Endodermal cell (in vitro differentiated cells): ENCODE measurements around the gene MRFAP1. TPM values are rescaled to one million over a fixed set of nuclear protein-coding genes. Genes with fewer than 3 reads are reported as not detected.

ENCODE experiments used
- DNase-seq: peaks from one replicate; pipeline ENCODE4 v3.0.0-alpha.2; 2017
- H3K27ac ChIP-seq: 2 replicates; pipeline ENCODE4 v1.5.1; 2013; ENCODE audit warnings: mild to moderate bottlenecking, low read depth, low read length, moderate library complexity
- H3K27me3 ChIP-seq: 2 replicates; pipeline ENCODE4 v1.6.1; 2013; ENCODE audit warnings: mild to moderate bottlenecking, low read length, moderate library complexity; ENCODE audit not compliant: insufficient read depth, control insufficient read depth, poor library complexity, severe bottlenecking
- H3K36me3 ChIP-seq: 2 replicates; pipeline ENCODE4 v1.7.0; 2013; ENCODE audit warnings: mild to moderate bottlenecking, low read length, moderate library complexity; ENCODE audit not compliant: control insufficient read depth, insufficient read depth
- H3K4me1 ChIP-seq: one replicate; pipeline ENCODE4 v1.7.0; 2013; ENCODE audit warnings: low read length; ENCODE audit not compliant: control insufficient read depth, insufficient read depth
- H3K4me3 ChIP-seq: 2 replicates; pipeline ENCODE4 v1.5.1; 2013; ENCODE audit warnings: mild to moderate bottlenecking, low read length, moderate library complexity
- H3K9ac ChIP-seq: 2 replicates; pipeline ENCODE4 v1.6.1; 2013; ENCODE audit warnings: mild to moderate bottlenecking, low read length, moderate library complexity; ENCODE audit not compliant: poor library complexity, severe bottlenecking; ENCODE audit errors: extremely low read depth
- H3K9me3 ChIP-seq: 2 replicates; pipeline ENCODE4 v1.6.1; 2013; ENCODE audit warnings: mild to moderate bottlenecking, low read length, moderate library complexity; ENCODE audit not compliant: control insufficient read depth
- H3K27ac Mint-ChIP-seq: 2 replicates; pipeline ENCODE4 v1.8.0; 2020; ENCODE audit warnings: mixed read lengths
- H3K27me3 Mint-ChIP-seq: 2 replicates; pipeline ENCODE4 v1.8.0; 2021; ENCODE audit warnings: mild to moderate bottlenecking, mixed read lengths; ENCODE audit not compliant: insufficient read depth
- H3K36me3 Mint-ChIP-seq: 2 replicates; pipeline ENCODE4 v1.8.0; 2020; ENCODE audit warnings: low read depth, mixed read lengths
- H3K4me1 Mint-ChIP-seq: 2 replicates; pipeline ENCODE4 v1.8.0; 2020; ENCODE audit warnings: mixed read lengths
- H3K4me3 Mint-ChIP-seq: 2 replicates; pipeline ENCODE4 v1.8.0; 2020; ENCODE audit warnings: mild to moderate bottlenecking, moderate library complexity, mixed read lengths
- H3K9me3 Mint-ChIP-seq: 2 replicates; pipeline ENCODE4 v1.8.0; 2020; ENCODE audit warnings: mild to moderate bottlenecking, mixed read lengths
- CTCF ChIP-seq: fragments of 200-600 bp; sonication (generic); conservative IDR thresholded peaks from 2 replicates; pipeline ENCODE4 v1.5.0; 2021; ENCODE audit warnings: antibody characterized with exemption, mild to moderate bottlenecking
- WGBS, 2 experiments: methylation state at CpG; one replicate each; pipeline versions ENCODE4 v1.1.5 to v1.1.7; 2013; ENCODE audit warnings: missing lambda C conversion rate in 2 of 2, mixed read lengths in 1 of 2; ENCODE audit not compliant: insufficient coverage in 1 of 2, insufficient read length in 1 of 2; 5-methylcytosine and 5-hydroxymethylcytosine counted together
- total RNA-seq, 2 donors: library from RNA; stranded (reverse); fragmentation: NEBNext Ultra II Directional in 1 of 2; extraction: Animal tissue kit (Norgen Biotek cat#: 25700) in 1 of 2; gene quantifications; 2 replicates in 1 of 2; 3 replicates in 1 of 2; pipeline ENCODE4 v1.2.1, GENCODE V29; 2021

MRFAP1 gene
- total RNA-seq, 2 donors from 2014 or later = 231 to 239 TPM

GRCh38 chr4:6592804-6593563 lies 47.5 kb upstream of the MRFAP1 start:
- no peaks in the 10 kb centered on the region for H3K27me3 ChIP-seq
- Mint-ChIP-seq H3K27ac (no peak overlapping the region), H3K4me1 (no peaks in the 10 kb centered on the region), H3K4me3 (no peak overlapping the region), H3K27me3 (no peaks in the 10 kb centered on the region), H3K9me3 (no peaks in the 10 kb centered on the region), H3K36me3 (peaks cover 5% of the 10 kb centered on the region)
- no peak for TF ChIP-seq CTCF
- no peak for DNase-seq
- no peaks in the 10 kb centered on the region for H3K9me3 ChIP-seq
- H3K4me3 ChIP-seq = no peak overlapping the region
- H3K36me3 ChIP-seq = no peaks in the 10 kb centered on the region
- no peaks in the 10 kb centered on the region for H3K4me1 ChIP-seq
- 93 to 96% methylated on average over 5 to 16 of the region's 16 CpGs for WGBS, 2 experiments
- no peak overlapping the region for H3K9ac ChIP-seq
- no peak overlapping the region for H3K27ac ChIP-seq

GRCh38 chr4:6594341-6594740 lies 46.1 kb upstream of the MRFAP1 start:
- Mint-ChIP-seq H3K4me1 (no peaks in the 10 kb centered on the region), H3K36me3 (peaks cover 7% of the 10 kb centered on the region), H3K27me3 (no peaks in the 10 kb centered on the region), H3K4me3 (no peak overlapping the region), H3K9me3 (no peaks in the 10 kb centered on the region), H3K27ac (no peak overlapping the region)
- no peak overlapping the region for H3K9ac ChIP-seq
- TF ChIP-seq CTCF = no peak
- no peak overlapping the region for H3K27ac ChIP-seq
- no peaks in the 10 kb centered on the region for H3K9me3 ChIP-seq
- H3K4me1 ChIP-seq = no peaks in the 10 kb centered on the region
- no peaks in the 10 kb centered on the region for H3K36me3 ChIP-seq
- H3K4me3 ChIP-seq = no peak overlapping the region
- DNase-seq = no peak
- no peaks in the 10 kb centered on the region for H3K27me3 ChIP-seq
- WGBS, 2 experiments = 95 to 96% methylated on average over 16 to 22 of the region's 22 CpGs

DNA sequence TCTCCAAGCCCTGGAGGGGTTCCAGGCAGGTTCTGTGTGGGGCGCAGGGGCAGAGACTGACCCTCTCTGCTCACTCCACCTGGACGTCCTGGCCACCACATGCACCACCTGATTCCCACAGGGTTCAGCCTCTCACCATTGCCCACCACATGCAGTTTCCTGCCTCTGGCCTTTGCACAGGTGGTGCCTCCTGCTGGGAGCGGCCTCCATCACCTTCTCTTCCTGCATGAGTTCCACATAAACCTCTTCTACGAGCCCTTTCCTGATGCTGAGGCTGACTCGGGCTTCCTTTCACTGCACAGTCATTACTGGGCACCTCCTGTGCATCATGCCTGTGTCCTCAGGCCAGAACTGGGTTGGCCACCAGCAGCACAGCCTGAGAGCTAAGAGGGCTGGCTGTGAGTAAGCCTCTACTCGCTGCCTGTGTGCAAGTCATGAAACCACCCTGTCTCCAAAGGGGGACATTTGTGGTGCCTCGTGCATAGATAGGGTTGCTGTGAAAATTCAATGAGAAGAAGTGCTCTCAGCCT lies 45.6 kb upstream of the MRFAP1 start:
- Mint-ChIP-seq H3K27me3 (no peaks in the 10 kb centered on the region), H3K36me3 (peaks cover 10% of the 10 kb centered on the region), H3K4me3 (no peak overlapping the region), H3K9me3 (no peaks in the 10 kb centered on the region), H3K4me1 (no peaks in the 10 kb centered on the region), H3K27ac (no peak overlapping the region)
- Histone ChIP-seq H3K9ac (no peak overlapping the region), H3K9me3 (no peaks in the 10 kb centered on the region), H3K4me1 (no peaks in the 10 kb centered on the region), H3K27ac (no peak overlapping the region), H3K36me3 (no peaks in the 10 kb centered on the region), H3K27me3 (no peaks in the 10 kb centered on the region), H3K4me3 (no peak overlapping the region)
- WGBS, 2 experiments = 86 to 90% methylated on average over 5 to 7 of the region's 7 CpGs
- no peak for DNase-seq
- TF ChIP-seq CTCF = no peak
